Thyroid gland (tissue), 4 donors: Measurements from ENCODE around the gene NGDN.

Experiments used
- CTCF ChIP-seq, 6 experiments: fragments of 200-600 bp in 3 of 6; fragments of 450-650 bp in 3 of 6; sonication (generic) in 3 of 6; IDR thresholded peaks; one replicate each; pipeline ENCODE4 v1.5.1; 2016 to 2019; ENCODE audit warnings: antibody characterized with exemption in 6 of 6, mild to moderate bottlenecking in 2 of 6, inconsistent platforms in 1 of 6, moderate library complexity in 1 of 6
- POLR2A ChIP-seq, 2 donors: fragments of 450-650 bp; IDR thresholded peaks; one replicate each; pipeline ENCODE4 v1.6.1; 2017; ENCODE audit warnings: antibody characterized with exemption in 2 of 2, mild to moderate bottlenecking in 2 of 2, moderate library complexity in 1 of 2

- TF ChIP-seq CTCF (IDR thresholded peaks at IDR 0.05) (no peak), POLR2A (IDR thresholded peaks at IDR 0.05) (no peak)
Observed at GRCh38 chr14:23443881-23444280, 25.6 kb upstream of the NGDN start.
